PFSK-1 (cell line): ENCODE results near the gene HDAC7.

Experiments used
- FOXP2 ChIP-seq: optimal IDR thresholded peaks from 2 replicates; pipeline ENCODE3; 2011; ENCODE audit warnings: borderline replicate concordance, control low read depth, inconsistent platforms; ENCODE audit not compliant: insufficient read depth; ENCODE audit errors: extremely low read length, extremely low read depth
- POLR2AphosphoS5 ChIP-seq: IDR thresholded peaks from 2 replicates; pipeline ENCODE4 v1.6.1; 2012; ENCODE audit warnings: low read depth, mild to moderate bottlenecking, control low read depth, low read length, moderate library complexity
- REST ChIP-seq, 2 experiments: IDR thresholded peaks; 2 replicates each; pipeline versions ENCODE4 v1.6.1 to v1.8.0; 2011 to 2012; ENCODE audit warnings: low read depth in 2 of 2, low read length in 2 of 2, control low read depth in 1 of 2, inconsistent platforms in 1 of 2, mild to moderate bottlenecking in 1 of 2, moderate library complexity in 1 of 2; ENCODE audit not compliant: insufficient read depth in 1 of 2
- SIN3A ChIP-seq: IDR thresholded peaks from 2 replicates; pipeline ENCODE4 v1.6.1; 2012; ENCODE audit warnings: mild to moderate bottlenecking, low read length, moderate library complexity, borderline replicate concordance; ENCODE audit not compliant: insufficient read depth
- TAF1 ChIP-seq: IDR thresholded peaks from 2 replicates; pipeline ENCODE4 v1.6.1; 2012; ENCODE audit warnings: low read length, control low read depth, borderline replicate concordance; ENCODE audit not compliant: insufficient read depth

Gene HDAC7

GRCh38 chr12:47856094-47856493 is 36.4 kb upstream of the HDAC7 start:
- no peak for TF ChIP-seq REST (IDR thresholded peaks at IDR 0.05; ENCODE audit: insufficient read depth in 1 of 2, low read depth in 2 of 2, low read length in 2 of 2)

GRCh38 chr12:47855502-47855901 is 35.8 kb upstream of the HDAC7 start:
- TF ChIP-seq SIN3A (no peak), REST (IDR thresholded peaks at IDR 0.05; ENCODE audit: insufficient read depth in 1 of 2, low read depth in 2 of 2, low read length in 2 of 2) (no peak), FOXP2 (no peak), POLR2AphosphoS5 (no peak), TAF1 (no peak)

- TF ChIP-seq TAF1: no peak
- TF ChIP-seq FOXP2: no peak
- TF ChIP-seq REST (IDR thresholded peaks at IDR 0.05; ENCODE audit: insufficient read depth in 1 of 2, low read depth in 2 of 2, low read length in 2 of 2): no peak
- no peak for TF ChIP-seq SIN3A
- TF ChIP-seq POLR2AphosphoS5: no peak
Measured at GRCh38 chr12:47854531-47854930, 34.8 kb upstream of the HDAC7 start.

- TF ChIP-seq TAF1 (no peak), POLR2AphosphoS5 (no peak), SIN3A (no peak), FOXP2 (no peak), REST (IDR thresholded peaks at IDR 0.05; ENCODE audit: insufficient read depth in 1 of 2, low read depth in 2 of 2, low read length in 2 of 2) (no peak)
Measured at GRCh38 chr12:47852096-47852571, 32.4 kb upstream of the HDAC7 start.

GRCh38 chr12:47851303-47851952 is 31.7 kb upstream of the HDAC7 start:
- TF ChIP-seq REST (IDR thresholded peaks at IDR 0.05; ENCODE audit: insufficient read depth in 1 of 2, low read depth in 2 of 2, low read length in 2 of 2): no peak
- no peak for TF ChIP-seq FOXP2
- TF ChIP-seq SIN3A: no peak
- no peak for TF ChIP-seq POLR2AphosphoS5
- no peak for TF ChIP-seq TAF1
